Stimulated activated CD8-positive, alpha-beta memory T cell treated with anti-CD3 and anti-CD28 coated beads, Interleukin-15, amount 100 ng/mL, for 24 hours (primary cell): Measurements from ENCODE around the gene OR11H12.
"Not testable (repeated sequence)": the region's sequence is repeated elsewhere in the genome, so short reads cannot be mapped to it uniquely, and the experiment has no call there.

Experiments
- DNase-seq: peaks from one replicate; pipeline ENCODE4 v3.0.0-alpha.2; 2020; ENCODE audit warnings: low read depth

Gene OR11H12

GRCh38 chr14:18600817-18601216, at the start of gene OR11H12:
Gene OR11H12 (plus strand): TSS chr14:18601117. CDS start chr14:18601117, 0 bp downstream.
- not testable (repeated sequence) for DNase-seq

DNA sequence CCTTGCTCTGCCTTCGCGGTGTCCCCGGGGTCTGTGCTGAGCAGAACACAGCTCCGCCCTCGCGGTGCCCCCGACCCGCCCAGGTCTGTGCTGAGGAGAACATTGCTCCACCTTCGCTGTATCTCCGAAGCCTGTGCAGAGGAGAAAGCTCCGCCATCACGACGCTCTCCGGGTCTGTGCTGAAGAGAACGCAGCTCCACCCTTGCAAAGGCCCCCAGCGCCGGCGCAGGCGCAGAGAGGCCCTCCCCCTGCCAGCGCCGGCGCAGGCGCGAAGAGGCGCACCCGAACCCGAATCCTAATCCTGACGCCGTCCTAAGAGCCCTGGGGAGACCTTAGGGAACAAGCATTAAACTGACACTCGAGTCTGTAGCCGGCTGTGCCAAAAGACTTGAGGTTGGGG, 18.0 kb upstream of the OR11H12 start:
- DNase-seq = not testable (repeated sequence)

DNA sequence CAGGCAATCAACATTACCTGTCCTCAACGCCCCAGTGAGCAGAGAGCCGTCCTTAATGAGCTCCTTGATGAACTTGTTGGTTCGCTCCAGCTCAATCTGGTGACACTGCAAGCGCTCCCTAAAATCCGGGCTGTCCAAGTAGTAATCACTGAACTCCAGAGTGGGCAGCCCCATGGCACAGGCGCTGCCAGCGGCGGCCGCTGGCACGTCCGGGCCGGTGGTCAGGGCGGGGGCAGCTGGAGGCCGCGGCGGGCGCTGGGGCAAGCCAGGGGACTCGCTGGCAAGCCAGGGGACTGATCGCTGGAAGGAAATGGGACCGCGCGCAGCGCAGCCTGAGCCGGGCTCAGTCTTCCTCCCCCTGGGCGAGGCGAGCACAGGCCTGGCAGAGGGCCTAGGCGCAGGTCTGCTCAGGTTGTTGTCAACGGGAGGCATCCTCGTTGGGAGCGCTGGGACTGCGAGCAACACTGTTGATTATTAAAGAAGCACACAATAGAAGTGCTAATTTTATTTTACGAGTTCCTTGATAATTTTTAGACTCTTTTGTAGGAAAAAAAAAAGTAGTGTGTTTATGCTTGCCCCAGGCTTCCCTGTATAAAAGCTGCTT, 25.8 kb downstream of the OR11H12 start:
- not testable (repeated sequence) for DNase-seq

- DNase-seq = not testable (repeated sequence)
Measured at GRCh38 chr14:18636066-18636465, 35.1 kb downstream of the OR11H12 start.

- DNase-seq = not testable (repeated sequence)
Measured at GRCh38 chr14:18638032-18638431, 37.1 kb downstream of the OR11H12 start.

DNA sequence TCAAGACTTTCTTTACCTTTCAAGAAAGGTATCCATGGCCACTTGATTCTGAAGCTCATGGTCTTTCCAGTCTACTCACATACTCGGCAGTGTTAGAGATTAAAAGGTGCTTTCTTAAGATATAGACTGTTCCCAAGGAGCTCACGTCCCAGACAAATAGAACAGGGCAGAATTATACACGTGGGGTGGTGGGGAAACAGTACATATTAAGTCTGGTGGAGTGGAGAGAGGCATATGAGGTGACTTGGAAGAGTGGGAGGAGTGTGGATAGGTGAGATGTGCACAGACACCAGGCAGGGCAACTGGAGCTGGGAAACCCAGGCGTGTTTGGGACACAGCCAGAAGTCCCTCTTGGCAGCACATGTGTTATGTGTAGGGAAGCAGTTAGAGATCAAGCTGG, 37.9 kb downstream of the OR11H12 start:
- DNase-seq = not testable (repeated sequence)

- not testable (repeated sequence) for DNase-seq
Measured at GRCh38 chr14:18646075-18646730, 45.3 kb downstream of the OR11H12 start.
